ENCODE measurements around the gene TNNT1. TPM values are rescaled to one million over a fixed set of nuclear protein-coding genes. Genes with fewer than 3 reads are reported as not detected.

TNNT1 gene
- polyA plus RNA-seq, 1 experiment = 10.4 TPM

GRCh38 chr19:55091955-55092354 lies 57.1 kb downstream of the TNNT1 start:
- ChIA-PET POLR2A (no interaction called here), CTCF (no interaction called here)
- Histone ChIP-seq H3K36me3 (ENCODE audit: control insufficient read depth, insufficient read depth, low read length) (peaks cover 22% of the 10 kb centered on the region), H3K4me3 (ENCODE audit: low read depth, low read length) (no peak overlapping the region), H3K27me3 (ENCODE audit: control insufficient read depth, insufficient read depth, low read length) (no peaks in the 10 kb centered on the region)
- DNase-seq (ENCODE audit: low read depth) = no peak
- TF ChIP-seq, protein P1, sequence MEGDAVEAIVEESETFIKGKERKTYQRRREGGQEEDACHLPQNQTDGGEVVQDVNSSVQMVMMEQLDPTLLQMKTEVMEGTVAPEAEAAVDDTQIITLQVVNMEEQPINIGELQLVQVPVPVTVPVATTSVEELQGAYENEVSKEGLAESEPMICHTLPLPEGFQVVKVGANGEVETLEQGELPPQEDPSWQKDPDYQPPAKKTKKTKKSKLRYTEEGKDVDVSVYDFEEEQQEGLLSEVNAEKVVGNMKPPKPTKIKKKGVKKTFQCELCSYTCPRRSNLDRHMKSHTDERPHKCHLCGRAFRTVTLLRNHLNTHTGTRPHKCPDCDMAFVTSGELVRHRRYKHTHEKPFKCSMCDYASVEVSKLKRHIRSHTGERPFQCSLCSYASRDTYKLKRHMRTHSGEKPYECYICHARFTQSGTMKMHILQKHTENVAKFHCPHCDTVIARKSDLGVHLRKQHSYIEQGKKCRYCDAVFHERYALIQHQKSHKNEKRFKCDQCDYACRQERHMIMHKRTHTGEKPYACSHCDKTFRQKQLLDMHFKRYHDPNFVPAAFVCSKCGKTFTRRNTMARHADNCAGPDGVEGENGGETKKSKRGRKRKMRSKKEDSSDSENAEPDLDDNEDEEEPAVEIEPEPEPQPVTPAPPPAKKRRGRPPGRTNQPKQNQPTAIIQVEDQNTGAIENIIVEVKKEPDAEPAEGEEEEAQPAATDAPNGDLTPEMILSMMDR (IDR thresholded peaks at IDR 0.05; ENCODE audit: insufficient read depth, low read depth, low read length) = no peak

DNA sequence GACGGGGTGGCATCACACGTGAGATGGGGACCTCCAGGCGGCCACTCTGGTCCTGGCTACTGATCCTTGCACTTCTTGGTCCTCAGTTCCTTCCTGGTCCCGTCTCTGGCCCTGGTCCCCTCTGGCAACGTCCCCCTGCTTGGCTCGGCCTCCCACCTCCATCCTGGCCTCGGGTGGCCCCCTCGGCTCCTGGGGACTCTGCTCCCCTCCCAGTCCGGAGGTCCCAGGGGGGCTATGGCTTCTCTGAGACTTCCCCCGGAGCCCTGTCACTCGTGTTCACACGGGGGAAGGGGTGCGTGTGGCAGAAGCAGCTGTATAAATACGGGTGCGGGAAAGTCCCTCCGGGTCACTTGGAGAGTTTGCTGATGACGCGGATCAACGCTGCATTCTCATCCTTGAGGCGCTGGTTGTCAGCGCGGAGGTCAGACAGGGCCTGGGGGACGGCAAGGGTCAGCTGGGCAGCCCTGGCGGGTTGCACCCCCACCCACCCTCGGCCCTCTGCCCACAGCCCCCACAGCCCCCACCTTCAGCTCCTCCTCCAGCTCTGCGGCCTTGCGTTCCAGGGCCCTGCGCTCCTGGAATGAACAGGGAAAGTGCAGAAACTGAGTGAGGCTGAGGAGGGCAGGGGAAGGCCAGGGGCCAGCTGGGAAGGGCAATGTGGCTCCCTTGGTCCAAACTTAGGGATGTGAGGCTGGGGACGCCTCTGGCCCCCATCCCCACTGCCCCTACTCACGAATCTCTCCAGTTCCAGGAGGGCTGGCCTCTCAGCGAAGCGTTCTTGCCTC lies 57.7 kb downstream of the TNNT1 start:
- no peak for DNase-seq (ENCODE audit: low read depth)
- CTCF ChIA-PET = interaction anchor here (0.6 kb wide), 1 partner anchor 66 kb away, joined by 4 read pairs; the partner anchor contains the start of gene TNNI3
- TF ChIP-seq, protein P1 (IDR thresholded peaks at IDR 0.05; ENCODE audit: insufficient read depth, low read depth, low read length) = no peak
- Histone ChIP-seq H3K4me3 (ENCODE audit: low read depth, low read length) (no peak overlapping the region), H3K36me3 (ENCODE audit: control insufficient read depth, insufficient read depth, low read length) (peaks cover 22% of the 10 kb centered on the region), H3K27me3 (ENCODE audit: control insufficient read depth, insufficient read depth, low read length) (no peaks in the 10 kb centered on the region)
- POLR2A ChIA-PET = no interaction called here

DNA sequence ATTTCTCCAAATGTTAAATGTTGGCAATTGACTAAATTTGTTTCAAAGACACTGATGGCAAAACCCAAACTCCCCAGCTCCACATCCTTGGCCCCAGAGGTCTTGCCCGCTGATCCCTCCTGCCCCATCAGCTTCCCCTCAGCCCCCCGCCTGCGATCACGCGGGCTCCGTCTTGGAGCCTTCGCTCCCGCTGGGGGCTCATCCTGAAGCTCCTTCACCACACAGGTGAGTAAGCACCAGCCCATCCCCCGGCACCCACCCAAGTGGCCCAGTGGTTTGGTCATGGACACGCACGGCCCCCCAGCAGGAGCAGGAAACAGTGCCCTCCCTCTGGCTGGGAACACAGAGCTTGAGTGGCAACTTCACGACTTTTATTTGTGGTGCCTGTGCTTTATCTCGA lies 58.4 kb downstream of the TNNT1 start:
- ChIA-PET POLR2A (no interaction called here), CTCF (interaction anchor here (4.3 kb wide), 1 partner anchor 10 kb away, joined by 40 read pairs; no protein-coding TSS in a partner anchor)
- Histone ChIP-seq H3K4me3 (ENCODE audit: low read depth, low read length) (no peak overlapping the region), H3K27me3 (ENCODE audit: control insufficient read depth, insufficient read depth, low read length) (peaks cover 6% of the 10 kb centered on the region), H3K36me3 (ENCODE audit: control insufficient read depth, insufficient read depth, low read length) (peaks cover 20% of the 10 kb centered on the region)
- TF ChIP-seq, protein P1 (IDR thresholded peaks at IDR 0.05; ENCODE audit: insufficient read depth, low read depth, low read length) = no peak
- DNase-seq (ENCODE audit: low read depth) = no peak

DNA sequence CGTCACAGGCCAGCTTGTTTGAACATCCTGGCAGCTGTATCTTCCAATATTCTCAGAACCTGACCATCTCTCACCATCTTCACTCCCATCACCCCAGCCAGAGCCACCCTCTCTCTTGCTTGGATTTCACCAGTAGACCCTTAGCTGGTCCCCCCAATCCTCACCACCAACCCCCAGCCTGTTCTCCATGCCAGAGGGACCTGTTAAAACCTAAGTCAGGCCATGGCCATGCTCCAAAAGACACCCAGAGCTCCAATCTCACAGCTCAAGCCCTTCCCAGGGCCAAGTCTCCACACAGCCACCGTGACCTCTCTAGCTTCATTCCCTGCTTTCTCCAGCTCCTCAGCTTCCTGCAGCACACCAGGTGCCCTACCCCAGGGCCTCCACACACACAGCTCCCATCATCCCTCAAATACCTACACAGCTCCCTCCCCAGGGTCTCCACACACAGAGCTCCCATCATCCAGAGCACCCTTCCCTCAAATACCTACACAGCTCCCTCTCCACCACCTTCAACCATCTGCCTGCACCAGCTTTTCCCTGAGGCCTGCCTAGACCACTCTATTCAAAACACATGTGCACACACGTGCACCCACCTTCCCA lies 59.6 kb downstream of the TNNT1 start:
- H3K36me3 ChIP-seq (ENCODE audit: control insufficient read depth, insufficient read depth, low read length) = peaks cover 15% of the 10 kb centered on the region
- TF ChIP-seq, protein P1 (IDR thresholded peaks at IDR 0.05; ENCODE audit: insufficient read depth, low read depth, low read length) = no peak
- POLR2A ChIA-PET = no interaction called here
- peaks cover 7% of the 10 kb centered on the region for H3K27me3 ChIP-seq (ENCODE audit: control insufficient read depth, insufficient read depth, low read length)
- H3K4me3 ChIP-seq (ENCODE audit: low read depth, low read length) = no peak overlapping the region
- no peak for DNase-seq (ENCODE audit: low read depth)
- CTCF ChIA-PET = interaction anchor here (0.5 to 4.3 kb wide), 10 partner anchors 9 to 1560 kb away, joined by 3 to 40 read pairs (median 4); no protein-coding TSS in a partner anchor

GRCh38 chr19:55088543-55089341 lies 60.3 kb downstream of the TNNT1 start:
- TF ChIP-seq, protein P1 (IDR thresholded peaks at IDR 0.05; ENCODE audit: insufficient read depth, low read depth, low read length) = peak; percentile 71
- CTCF ChIA-PET = interaction anchor here (0.5 to 4.3 kb wide), 20 partner anchors 7 to 1559 kb away, joined by 3 to 40 read pairs (median 4); no protein-coding TSS in a partner anchor
- Histone ChIP-seq H3K27me3 (ENCODE audit: control insufficient read depth, insufficient read depth, low read length) (peaks cover 10% of the 10 kb centered on the region), H3K36me3 (ENCODE audit: control insufficient read depth, insufficient read depth, low read length) (peaks cover 15% of the 10 kb centered on the region), H3K4me3 (ENCODE audit: low read depth, low read length) (no peak overlapping the region)
- DNase-seq (ENCODE audit: low read depth) = no peak
- POLR2A ChIA-PET = no interaction called here
